RPMI8226 (cell line): ENCODE results near the gene OR8B12.
A peak's percentile ranks its signal among the peaks of the same experiment; 100 is the strongest.

Source experiments
- DNase-seq: peaks from one replicate; pipeline ENCODE4 v3.0.0-alpha.2; 2015

Gene OR8B12, protein sequence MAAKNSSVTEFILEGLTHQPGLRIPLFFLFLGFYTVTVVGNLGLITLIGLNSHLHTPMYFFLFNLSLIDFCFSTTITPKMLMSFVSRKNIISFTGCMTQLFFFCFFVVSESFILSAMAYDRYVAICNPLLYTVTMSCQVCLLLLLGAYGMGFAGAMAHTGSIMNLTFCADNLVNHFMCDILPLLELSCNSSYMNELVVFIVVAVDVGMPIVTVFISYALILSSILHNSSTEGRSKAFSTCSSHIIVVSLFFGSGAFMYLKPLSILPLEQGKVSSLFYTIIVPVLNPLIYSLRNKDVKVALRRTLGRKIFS

DNA sequence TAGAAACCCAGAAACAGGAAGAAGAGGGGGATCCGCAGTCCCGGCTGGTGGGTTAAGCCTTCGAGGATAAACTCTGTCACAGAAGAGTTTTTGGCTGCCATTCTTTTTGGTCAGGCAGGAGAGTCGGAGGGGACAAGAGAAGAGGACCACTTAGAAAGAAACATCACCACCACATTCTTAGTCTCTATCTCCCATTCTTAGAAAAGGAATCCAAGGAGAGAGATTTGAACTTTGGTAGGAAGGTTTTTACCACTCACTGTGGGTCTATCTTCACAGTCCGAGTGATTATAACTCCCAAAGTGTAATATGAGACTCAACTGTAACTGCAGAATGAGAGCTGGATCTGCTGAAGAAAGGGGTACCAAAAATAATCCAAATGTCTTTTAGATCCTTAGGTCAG lies at the start of gene OR8B12:
Gene OR8B12 (minus strand): TSS at position 101 of the 400 bp plus-strand sequence. CDS start 0 bp downstream, at position 101.
- no peak for DNase-seq

DNA sequence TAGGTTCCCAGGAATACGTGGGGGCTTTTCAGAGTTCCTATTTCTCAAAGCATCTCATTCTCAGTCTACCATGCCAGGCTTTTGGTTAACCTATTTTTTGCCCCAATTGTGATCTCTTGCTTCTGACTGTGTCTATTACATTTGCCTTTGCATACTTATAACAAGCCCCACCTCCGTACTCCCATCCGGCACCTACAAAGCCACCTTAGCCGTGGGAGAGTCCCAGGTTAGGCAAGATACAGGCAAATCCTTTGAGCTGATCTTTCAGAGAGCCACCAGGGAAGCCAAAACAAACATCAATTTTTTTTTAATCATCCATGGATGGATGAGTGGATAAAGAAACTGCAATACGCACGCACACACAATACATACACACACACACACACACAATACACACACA lies 49.2 kb upstream of the OR8B12 start:
- DNase-seq = no peak

DNA sequence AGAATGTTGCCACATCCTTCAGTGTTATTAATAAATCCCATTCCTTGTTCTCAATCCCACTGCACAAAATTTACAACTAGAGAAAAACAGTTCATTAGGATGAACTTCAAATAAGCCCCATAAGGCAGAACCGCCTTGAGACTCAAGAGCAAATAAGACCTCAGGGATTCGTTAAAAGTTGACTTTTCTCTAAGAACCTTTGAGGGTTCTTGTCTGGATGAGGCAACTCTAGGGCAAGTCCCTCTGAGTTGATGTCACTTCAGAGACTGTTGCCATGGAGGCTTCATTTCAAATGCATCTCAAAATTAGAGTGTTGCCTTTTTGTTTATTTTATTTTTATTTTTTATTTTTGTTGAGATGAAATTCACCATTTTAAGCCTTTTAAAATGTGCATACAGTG lies 48.0 kb upstream of the OR8B12 start:
- no peak for DNase-seq

DNA sequence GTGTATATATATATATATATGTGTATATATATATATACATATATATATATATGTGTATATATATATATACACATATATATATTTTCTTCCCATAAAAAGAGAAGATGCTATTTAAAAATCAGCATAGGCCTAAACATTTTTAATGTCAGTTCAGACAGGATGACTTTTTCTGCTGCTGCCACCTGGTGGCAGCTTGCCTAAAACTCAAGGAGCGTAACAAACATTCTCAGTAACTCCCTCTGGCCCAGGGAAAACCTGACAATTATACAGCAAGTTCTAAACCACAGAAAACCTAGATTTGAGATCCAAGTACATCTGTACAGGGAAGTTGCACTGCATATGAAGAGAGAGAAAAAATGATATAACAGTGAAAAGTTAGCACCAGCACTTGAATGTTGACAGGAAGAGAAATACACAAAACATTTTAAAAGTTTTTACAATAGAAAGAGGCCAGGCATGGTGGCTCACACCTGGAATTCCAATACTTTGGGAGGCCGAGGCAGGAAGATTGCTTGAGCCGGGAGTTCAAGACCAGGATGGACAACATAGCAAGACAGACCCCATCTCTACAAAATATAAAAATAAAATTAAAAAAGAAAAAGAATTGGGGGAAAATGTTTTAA lies 42.9 kb upstream of the OR8B12 start:
- peak; percentile 54 for DNase-seq

DNA sequence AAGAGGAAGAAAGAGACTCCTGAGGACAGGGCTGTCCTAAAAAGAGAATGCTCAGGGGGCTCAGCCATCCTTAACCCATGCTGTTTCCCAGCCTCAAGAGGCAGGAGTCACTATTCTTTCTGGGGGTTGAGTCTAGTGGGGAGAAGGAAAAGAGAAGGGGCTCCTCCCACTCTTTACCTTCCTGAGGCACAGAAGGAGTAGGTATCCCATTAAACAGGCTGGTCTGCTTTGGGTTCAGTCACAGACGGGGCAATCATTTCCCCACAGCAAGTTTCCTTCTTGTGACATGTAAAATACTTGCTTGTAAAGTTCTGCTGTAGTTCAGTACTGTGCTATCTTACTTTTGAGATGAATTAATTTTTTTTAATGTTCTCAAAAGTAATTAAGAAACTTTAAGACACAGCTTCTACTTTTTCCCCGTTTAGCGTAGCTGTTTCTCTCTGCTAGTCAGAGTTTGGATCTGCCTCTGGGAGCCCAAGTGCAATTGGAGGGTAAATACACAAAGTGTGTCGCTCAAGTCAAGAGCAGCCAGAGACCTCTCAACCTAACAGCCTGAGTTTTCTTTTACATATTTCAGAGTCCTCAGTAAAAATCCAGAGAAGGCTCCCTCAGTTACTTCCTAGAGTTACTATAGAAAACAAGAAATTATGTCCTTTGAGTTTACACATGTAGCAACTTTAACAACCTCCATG lies 41.4 kb upstream of the OR8B12 start:
- DNase-seq = no peak

GRCh38 chr11:124583781-124584180 lies 40.3 kb upstream of the OR8B12 start:
- DNase-seq = no peak

DNA sequence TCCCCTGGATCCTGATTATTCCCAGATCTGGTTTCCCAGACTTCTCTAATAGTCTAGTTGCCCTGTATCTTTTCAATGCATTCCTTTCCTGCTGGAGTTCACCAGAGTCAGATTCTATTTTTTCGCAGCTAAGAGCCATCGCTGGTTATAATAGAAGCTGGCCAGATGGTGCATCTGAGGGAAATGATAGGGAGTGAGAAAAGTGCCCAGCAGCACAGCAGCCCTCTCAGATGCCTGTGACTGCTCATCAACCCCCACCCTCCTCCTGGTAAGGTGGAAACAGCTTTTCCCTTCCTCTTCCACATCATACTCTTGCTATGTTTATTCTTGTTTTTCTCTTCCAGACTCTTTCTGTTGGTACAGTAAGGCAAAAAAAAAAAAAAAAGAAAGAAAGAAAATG lies 39.1 kb upstream of the OR8B12 start:
- no peak for DNase-seq

GRCh38 chr11:124581817-124582216 lies 38.4 kb upstream of the OR8B12 start:
- DNase-seq = no peak

DNA sequence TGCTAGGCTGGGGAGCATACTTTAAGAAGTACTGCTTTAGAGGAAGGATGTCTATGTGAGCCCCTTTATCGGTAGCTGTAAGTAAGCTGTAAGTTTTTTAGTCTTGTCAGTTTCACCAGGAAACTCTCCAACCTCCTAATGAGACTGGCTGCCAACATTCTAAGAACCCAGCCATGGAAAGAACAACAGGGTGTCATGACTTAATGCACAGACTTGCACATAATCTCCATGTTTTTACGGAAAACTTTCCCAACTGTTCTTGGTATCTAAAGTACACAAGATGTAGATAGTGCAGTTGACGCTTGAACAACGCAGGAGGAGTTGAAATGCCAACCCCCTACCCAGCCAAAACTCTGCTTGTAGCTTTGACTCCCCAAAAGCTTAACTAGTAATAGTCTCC lies 35.3 kb upstream of the OR8B12 start:
- DNase-seq = no peak

DNA sequence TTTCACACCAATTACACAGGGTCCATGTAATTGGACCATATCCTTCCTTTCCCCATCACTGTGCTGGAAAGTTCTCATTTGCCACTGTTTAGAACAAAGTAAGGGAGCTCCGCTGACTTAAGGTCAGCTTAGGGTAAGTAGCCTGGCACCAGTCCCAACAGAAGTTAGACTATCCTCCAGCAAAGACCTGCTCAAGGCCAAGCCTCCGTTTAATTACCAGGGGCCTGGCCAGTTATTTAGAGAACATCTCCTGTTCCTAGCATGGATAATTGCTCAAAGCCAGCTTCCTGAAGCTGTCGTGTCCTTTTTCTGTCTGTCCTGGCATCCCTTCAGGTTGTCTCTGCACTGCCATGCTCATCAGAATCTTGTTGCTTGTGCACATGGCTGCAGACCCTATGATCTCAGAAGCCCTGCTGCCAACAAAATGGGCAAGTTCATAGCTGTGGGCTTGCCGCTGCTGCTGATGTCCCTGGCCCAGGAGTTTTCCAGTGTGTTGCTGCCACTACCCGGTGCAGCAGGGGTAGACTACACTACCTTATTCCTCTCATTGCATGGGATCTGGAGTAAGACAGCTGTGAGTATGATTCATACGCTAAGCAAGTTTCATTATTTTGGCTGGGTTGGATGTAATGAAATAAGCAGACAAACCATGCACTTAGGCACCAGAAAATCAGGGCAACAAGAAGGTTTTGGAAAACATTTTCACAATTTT lies 34.4 kb upstream of the OR8B12 start:
- no peak for DNase-seq

- no peak for DNase-seq
Measured at GRCh38 chr11:124570160-124570559, 26.7 kb upstream of the OR8B12 start.

GRCh38 chr11:124569697-124570096 lies 26.2 kb upstream of the OR8B12 start, which contains the start of gene OR8A1:
Gene OR8A1 (plus strand): TSS chr11:124569997. CDS start chr11:124570120, 123 bp downstream.
- DNase-seq = no peak

GRCh38 chr11:124556828-124557227 lies 13.4 kb upstream of the OR8B12 start:
- DNase-seq = no peak

DNA sequence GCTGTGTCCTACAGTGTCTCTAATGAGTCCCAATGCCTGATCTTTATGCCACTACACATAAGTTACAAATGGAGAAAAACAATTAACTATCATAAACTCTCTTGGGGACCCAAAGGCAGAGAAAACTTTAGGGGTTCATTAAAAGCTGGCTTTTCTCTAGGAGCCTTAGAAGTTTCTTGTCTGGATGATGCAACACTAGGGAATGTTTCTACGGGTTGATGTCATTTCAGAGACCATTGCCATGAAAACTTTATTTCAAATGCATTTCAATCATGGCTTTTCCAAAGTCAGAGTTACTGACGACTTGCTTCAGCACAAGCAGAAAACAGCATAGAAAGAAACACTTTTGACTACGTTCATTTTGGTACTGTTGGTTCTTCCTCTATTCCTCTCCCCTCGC lies 8.5 kb upstream of the OR8B12 start:
- DNase-seq = no peak

GRCh38 chr11:124551189-124551588 lies 7.7 kb upstream of the OR8B12 start:
- DNase-seq = no peak

- no peak for DNase-seq
Measured at GRCh38 chr11:124543145-124543544, 309 bp downstream of the OR8B12 start.

- DNase-seq = no peak
Measured at GRCh38 chr11:124541204-124541603, 2.2 kb downstream of the OR8B12 start.

- DNase-seq = no peak
Measured at GRCh38 chr11:124538019-124538418, 5.4 kb downstream of the OR8B12 start.

- DNase-seq = no peak
Measured at GRCh38 chr11:124536520-124536919, 6.9 kb downstream of the OR8B12 start.

- DNase-seq = no peak
Measured at GRCh38 chr11:124535552-124536232, 7.8 kb downstream of the OR8B12 start.

DNA sequence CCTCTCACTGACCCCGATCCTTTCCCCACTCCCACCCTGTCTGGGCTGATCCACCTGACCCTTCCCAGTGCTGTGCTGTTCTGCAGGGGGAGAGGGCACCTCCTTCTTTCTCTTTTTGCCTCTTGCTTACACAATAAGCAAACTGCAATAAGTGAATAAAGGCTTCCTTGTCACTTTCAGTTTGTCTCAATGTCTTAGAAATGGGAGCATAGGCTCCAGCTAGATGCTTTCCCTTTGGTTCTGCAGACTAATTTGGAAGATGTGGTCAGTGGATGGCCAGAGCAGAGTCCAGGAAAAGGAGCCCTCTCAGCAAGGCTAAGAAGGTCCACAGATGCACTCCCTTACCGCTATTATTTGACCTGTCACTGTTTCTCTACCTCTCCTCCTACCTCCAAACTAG lies 9.4 kb downstream of the OR8B12 start:
- DNase-seq = no peak

DNA sequence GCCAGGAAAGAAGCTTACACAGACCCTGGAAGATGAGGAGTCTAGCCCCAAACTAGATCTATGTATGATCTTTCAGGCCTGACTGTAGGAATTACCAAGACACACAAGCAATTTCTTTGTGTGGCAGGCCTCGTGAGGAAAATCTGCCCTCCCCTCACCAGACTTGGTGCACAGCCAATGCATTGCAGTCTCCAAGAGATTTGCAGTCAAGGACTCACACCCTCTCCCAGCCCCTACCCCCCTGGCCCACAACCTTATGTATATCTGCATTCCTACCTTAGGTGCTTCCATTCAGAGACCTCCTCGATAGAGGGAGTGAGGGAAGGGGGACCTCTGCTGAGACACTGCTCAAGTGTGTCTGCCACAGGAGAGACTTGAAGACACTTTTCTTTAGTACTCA lies 9.8 kb downstream of the OR8B12 start:
- no peak for DNase-seq

DNA sequence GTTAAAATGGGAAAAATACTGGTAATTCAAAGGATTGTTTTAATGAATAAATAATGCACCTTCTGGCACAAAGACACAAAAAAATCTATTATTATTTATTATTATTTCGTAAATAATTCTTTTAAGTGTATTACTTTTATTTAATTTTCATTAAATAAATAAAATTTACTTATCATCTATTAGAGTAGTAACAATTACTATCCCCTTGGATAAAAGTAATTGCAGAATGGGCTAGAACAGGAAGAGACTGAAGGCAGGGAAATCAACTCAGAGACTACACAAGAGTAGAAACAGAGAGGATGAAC lies 23.0 kb downstream of the OR8B12 start:
- no peak for DNase-seq
